GM12872 (cell line): Measurements from ENCODE around the gene ORM2.

ENCODE experiments used
- TF ChIP-seq, protein P1 (sequence below): IDR thresholded peaks from 3 replicates; pipeline ENCODE4 v1.5.1; 2011; ENCODE audit warnings: low read depth, mild to moderate bottlenecking, low read length, moderate library complexity; ENCODE audit not compliant: insufficient read depth

The ORM2 gene

DNA sequence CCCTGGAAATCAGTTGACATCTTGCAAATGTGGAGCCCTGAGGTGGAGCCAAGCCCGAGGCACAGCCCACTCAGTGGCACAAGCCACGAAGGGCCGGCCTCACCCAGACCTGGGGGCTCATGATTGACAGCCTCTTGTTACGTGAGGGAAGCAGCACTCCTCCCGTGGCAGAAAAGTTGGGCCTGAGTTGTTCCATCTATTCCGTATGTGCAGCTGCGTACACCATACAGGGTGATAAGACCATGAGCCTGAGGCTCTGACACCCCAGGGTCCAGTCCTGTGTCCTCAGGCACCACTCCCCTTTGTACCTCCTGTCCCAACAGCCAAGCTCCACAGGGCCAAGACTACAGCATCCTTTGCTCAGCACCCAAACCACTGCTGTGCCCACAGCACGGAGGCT, 1.9 kb upstream of the ORM2 start:
- TF ChIP-seq, protein P1, sequence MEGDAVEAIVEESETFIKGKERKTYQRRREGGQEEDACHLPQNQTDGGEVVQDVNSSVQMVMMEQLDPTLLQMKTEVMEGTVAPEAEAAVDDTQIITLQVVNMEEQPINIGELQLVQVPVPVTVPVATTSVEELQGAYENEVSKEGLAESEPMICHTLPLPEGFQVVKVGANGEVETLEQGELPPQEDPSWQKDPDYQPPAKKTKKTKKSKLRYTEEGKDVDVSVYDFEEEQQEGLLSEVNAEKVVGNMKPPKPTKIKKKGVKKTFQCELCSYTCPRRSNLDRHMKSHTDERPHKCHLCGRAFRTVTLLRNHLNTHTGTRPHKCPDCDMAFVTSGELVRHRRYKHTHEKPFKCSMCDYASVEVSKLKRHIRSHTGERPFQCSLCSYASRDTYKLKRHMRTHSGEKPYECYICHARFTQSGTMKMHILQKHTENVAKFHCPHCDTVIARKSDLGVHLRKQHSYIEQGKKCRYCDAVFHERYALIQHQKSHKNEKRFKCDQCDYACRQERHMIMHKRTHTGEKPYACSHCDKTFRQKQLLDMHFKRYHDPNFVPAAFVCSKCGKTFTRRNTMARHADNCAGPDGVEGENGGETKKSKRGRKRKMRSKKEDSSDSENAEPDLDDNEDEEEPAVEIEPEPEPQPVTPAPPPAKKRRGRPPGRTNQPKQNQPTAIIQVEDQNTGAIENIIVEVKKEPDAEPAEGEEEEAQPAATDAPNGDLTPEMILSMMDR, result no peak

GRCh38 chr9:114330636-114331035, 967 bp downstream of the ORM2 start:
- TF ChIP-seq, protein P1, result no peak

GRCh38 chr9:114334490-114334889, 4.8 kb downstream of the ORM2 start:
- TF ChIP-seq, protein P1, result no peak

GRCh38 chr9:114335745-114336144, 6.1 kb downstream of the ORM2 start:
- TF ChIP-seq, protein P1, result no peak

- TF ChIP-seq, protein P1, result no peak
Observed at GRCh38 chr9:114336157-114336556, 6.5 kb downstream of the ORM2 start.

DNA sequence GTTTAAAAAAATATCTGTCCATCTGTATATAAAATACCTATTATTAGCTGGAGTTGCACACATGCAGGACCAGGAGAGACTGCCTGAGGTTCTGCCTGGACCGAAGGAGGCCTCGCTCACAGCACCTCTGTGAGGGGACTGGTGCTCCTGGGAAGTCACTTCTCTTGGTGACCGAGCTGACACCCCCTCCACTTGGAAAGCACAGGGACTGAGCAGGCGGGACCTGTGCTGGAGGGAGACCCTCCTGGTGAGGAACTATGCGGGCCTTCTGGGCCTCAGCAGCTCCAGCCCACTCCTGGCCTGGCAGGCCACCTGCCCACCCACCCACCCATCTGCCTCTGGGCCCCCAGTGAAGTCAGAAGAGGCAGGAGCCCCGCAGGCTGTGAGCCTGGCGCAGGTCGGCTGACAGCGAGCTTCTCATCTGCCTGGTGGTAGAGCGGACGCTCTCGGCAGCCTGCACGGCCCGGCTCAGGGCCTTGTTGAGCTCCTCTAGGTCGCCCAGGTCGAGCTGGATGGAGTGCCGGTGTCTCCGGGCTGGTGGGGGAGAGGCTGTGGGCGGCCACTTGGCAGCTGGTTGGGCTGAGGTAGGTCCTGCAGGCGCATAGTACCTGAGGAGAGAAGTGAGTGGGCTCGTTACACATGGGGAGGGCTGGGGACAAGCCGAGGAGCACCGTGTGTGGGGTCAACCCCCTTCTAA, 7.2 kb downstream of the ORM2 start:
- TF ChIP-seq, protein P1, result no peak

- TF ChIP-seq, protein P1, result no peak
Observed at GRCh38 chr9:114338187-114338586, 8.5 kb downstream of the ORM2 start.
